ENCODE data around the gene SRPX2. TPM values are rescaled to one million over a fixed set of nuclear protein-coding genes. Genes with fewer than 3 reads are reported as not detected.
A peak's percentile ranks its signal among the peaks of the same experiment; 100 is the strongest.

The SRPX2 gene
- 10 to 100 TPM; 21.0 to 39.9 (median 35.4) TPM for polyA plus RNA-seq (ENCODE audit: insufficient read length in 10 of 10)
- long read RNA-seq, donor 1, full-length matches to known transcripts, result 1 of 1 reads
- long read RNA-seq, donor 1, partial matches to known transcripts, result 0 of 1 reads
- long read RNA-seq, donor 1, other reads (novel, unspliced or antisense), result 0 of 1 reads
- long read RNA-seq, donor 2, full-length matches to known transcripts, result 7 of 7 reads
- long read RNA-seq, donor 2, partial matches to known transcripts, result 0 of 7 reads
- long read RNA-seq, donor 2, other reads (novel, unspliced or antisense), result 0 of 7 reads
- long read RNA-seq, donor 3, result 0 reads
- long read RNA-seq, donor 4, full-length matches to known transcripts, result 5 of 5 reads
- long read RNA-seq, donor 4, partial matches to known transcripts, result 0 of 5 reads
- long read RNA-seq, donor 4, other reads (novel, unspliced or antisense), result 0 of 5 reads
- long read RNA-seq, donor 5, full-length matches to known transcripts, result 12 of 12 reads
- long read RNA-seq, donor 5, partial matches to known transcripts, result 0 of 12 reads
- long read RNA-seq, donor 5, other reads (novel, unspliced or antisense), result 0 of 12 reads
- long read RNA-seq, donor 6, full-length matches to known transcripts, result 8 of 8 reads
- long read RNA-seq, donor 6, partial matches to known transcripts, result 0 of 8 reads
- long read RNA-seq, donor 6, other reads (novel, unspliced or antisense), result 0 of 8 reads
- long read RNA-seq, donor 7, full-length matches to known transcripts, result 2 of 2 reads
- long read RNA-seq, donor 7, partial matches to known transcripts, result 0 of 2 reads
- long read RNA-seq, donor 7, other reads (novel, unspliced or antisense), result 0 of 2 reads
- long read RNA-seq, donor 8, full-length matches to known transcripts, result 4 of 4 reads
- long read RNA-seq, donor 8, partial matches to known transcripts, result 0 of 4 reads
- long read RNA-seq, donor 8, other reads (novel, unspliced or antisense), result 0 of 4 reads
- long read RNA-seq, donor 9, full-length matches to known transcripts, result 1 of 1 reads
- long read RNA-seq, donor 9, partial matches to known transcripts, result 0 of 1 reads
- long read RNA-seq, donor 9, other reads (novel, unspliced or antisense), result 0 of 1 reads

- DNase-seq, result peak in 2 of 3 donors; percentile 73 to 84
Measured at GRCh38 chrX:100643956-100644860, at the start of gene SRPX2. Gene SRPX2 (plus strand): TSS chrX:100644199. CDS start chrX:100646323, 2,124 bp downstream.

GRCh38 chrX:100596601-100597000, 47.4 kb upstream of the SRPX2 start:
- peak in 1 of 3 donors; percentile 23 for DNase-seq

GRCh38 chrX:100599456-100599855, 44.5 kb upstream of the SRPX2 start:
- no peak for DNase-seq

- no peak for DNase-seq
Measured at GRCh38 chrX:100600340-100600739, 43.7 kb upstream of the SRPX2 start.

- DNase-seq, result no peak
Measured at GRCh38 chrX:100600758-100601157, 43.2 kb upstream of the SRPX2 start.

GRCh38 chrX:100606753-100607152, 37.2 kb upstream of the SRPX2 start:
- DNase-seq, result no peak

GRCh38 chrX:100609591-100609990, 34.4 kb upstream of the SRPX2 start:
- peak in 1 of 3 donors; percentile 20 for DNase-seq

GRCh38 chrX:100611951-100612350, 32.0 kb upstream of the SRPX2 start:
- no peak for DNase-seq

- peak in 2 of 3 donors; percentile 24 to 65 for DNase-seq
Measured at GRCh38 chrX:100615005-100615404, 29.0 kb upstream of the SRPX2 start.

- DNase-seq, result no peak
Measured at GRCh38 chrX:100623001-100623400, 21.0 kb upstream of the SRPX2 start.

- DNase-seq, result no peak
Measured at GRCh38 chrX:100625985-100626491, 18.0 kb upstream of the SRPX2 start.

GRCh38 chrX:100635040-100635439, 9.0 kb upstream of the SRPX2 start:
- DNase-seq, result no peak

- DNase-seq, result no peak
Measured at GRCh38 chrX:100635989-100636320, 8.0 kb upstream of the SRPX2 start.

GRCh38 chrX:100636321-100636991, 7.5 kb upstream of the SRPX2 start, which contains the start of gene TSPAN6:
Gene TSPAN6 (minus strand): TSS chrX:100636806. CDS start chrX:100636694, 112 bp downstream.
- DNase-seq, result peak; percentile 86 to 93 (median 88)

GRCh38 chrX:100642290-100642689, 1.7 kb upstream of the SRPX2 start:
- no peak for DNase-seq

- no peak for DNase-seq
Measured at GRCh38 chrX:100643212-100643611, 787 bp upstream of the SRPX2 start.

GRCh38 chrX:100645106-100645505, 1.1 kb downstream of the SRPX2 start:
- DNase-seq, result no peak

- DNase-seq, result peak in 1 of 3 donors; percentile 30
Measured at GRCh38 chrX:100647095-100647494, 3.1 kb downstream of the SRPX2 start.

- no peak for DNase-seq
Measured at GRCh38 chrX:100647739-100648138, 3.7 kb downstream of the SRPX2 start.
